Keratinocyte (primary cell): Measurements from ENCODE around the gene PTPRN2. TPM values are rescaled to one million over a fixed set of nuclear protein-coding genes. Genes with fewer than 3 reads are reported as not detected.

Experiments used
- DNase-seq: peaks from one replicate; pipeline ENCODE4 v3.0.0-alpha.2; 2011; ENCODE audit warnings: low read depth, missing footprints, low spot score
- FAIRE-seq: peaks from 2 replicates; lab custom pipeline; 2011; peaks lifted over from hg19 to GRCh38; lab: Jason Lieb, UNC
- H2AFZ ChIP-seq: 2 replicates; pipeline ENCODE4 v1.6.0; 2012; ENCODE audit warnings: low read length, control low read depth, inconsistent platforms; ENCODE audit not compliant: control insufficient read depth
- H3K27ac ChIP-seq: 2 replicates; pipeline ENCODE4 v1.5.1; 2011; ENCODE audit warnings: low read length; ENCODE audit not compliant: control insufficient read depth, insufficient read depth
- H3K27me3 ChIP-seq: 3 replicates; pipeline ENCODE4 v1.6.0; 2011; ENCODE audit warnings: low read length; ENCODE audit not compliant: control insufficient read depth, insufficient read depth; ENCODE audit errors: extremely low read depth
- H3K36me3 ChIP-seq, 2 experiments: 2 replicates in 1 of 2; 3 replicates in 1 of 2; pipeline ENCODE4 v1.5.1; 2011; ENCODE audit warnings: low read length in 2 of 2, mild to moderate bottlenecking in 1 of 2; ENCODE audit not compliant: control insufficient read depth in 2 of 2, insufficient read depth in 2 of 2; ENCODE audit errors: extremely low read depth in 1 of 2
- H3K4me1 ChIP-seq: 3 replicates; pipeline ENCODE4 v1.5.1; 2011; ENCODE audit warnings: low read length; ENCODE audit not compliant: control insufficient read depth, insufficient read depth; ENCODE audit errors: extremely low read depth
- H3K4me2 ChIP-seq: 3 replicates; pipeline ENCODE4 v1.6.0; 2011; ENCODE audit warnings: low read depth, low read length; ENCODE audit not compliant: control insufficient read depth, insufficient read depth; ENCODE audit errors: extremely low read depth
- H3K4me3 ChIP-seq, 3 experiments: fragments of 200-600 bp in 1 of 3; sonication (generic) in 1 of 3; 2 replicates in 2 of 3; 3 replicates in 1 of 3; pipeline ENCODE4 v1.5.1; 2011 to 2016; ENCODE audit warnings: low read length in 3 of 3, mild to moderate bottlenecking in 3 of 3, control low read depth in 2 of 3, inconsistent platforms in 1 of 3, low read depth in 1 of 3, mixed read lengths in 1 of 3, mixed run types in 1 of 3, moderate library complexity in 1 of 3; ENCODE audit not compliant: control insufficient read depth in 2 of 3, insufficient read depth in 2 of 3; ENCODE audit errors: extremely low read depth in 1 of 3
- H3K79me2 ChIP-seq: 2 replicates; pipeline ENCODE4 v1.6.0; 2012; ENCODE audit warnings: low read length; ENCODE audit not compliant: control insufficient read depth, insufficient read depth
- H3K9ac ChIP-seq: 3 replicates; pipeline ENCODE4 v1.6.0; 2011; ENCODE audit warnings: low read length; ENCODE audit not compliant: control insufficient read depth, insufficient read depth; ENCODE audit errors: extremely low read depth
- H3K9me1 ChIP-seq: 3 replicates; pipeline ENCODE4 v1.6.0; 2011; ENCODE audit warnings: low read length; ENCODE audit not compliant: control insufficient read depth, insufficient read depth; ENCODE audit errors: extremely low read depth
- H3K9me3 ChIP-seq: 2 replicates; pipeline ENCODE4 v1.5.1; 2012; ENCODE audit warnings: low read depth, low read length; ENCODE audit not compliant: control insufficient read depth
- H4K20me1 ChIP-seq: 3 replicates; pipeline ENCODE4 v1.6.0; 2011; ENCODE audit warnings: low read length; ENCODE audit not compliant: control insufficient read depth, insufficient read depth; ENCODE audit errors: extremely low read depth
- CTCF ChIP-seq, 3 experiments: IDR thresholded peaks in 1 of 3; conservative IDR thresholded peaks in 1 of 3; optimal IDR thresholded peaks in 1 of 3; 2 replicates in 2 of 3; 3 replicates in 1 of 3; pipeline versions ENCODE3 to v1.5.1; 2011; ENCODE audit warnings: low read length in 3 of 3, mild to moderate bottlenecking in 3 of 3, moderate library complexity in 2 of 3, control low read depth in 1 of 3, inconsistent platforms in 1 of 3; ENCODE audit not compliant: insufficient read depth in 2 of 3; ENCODE audit errors: extremely low read depth in 1 of 3
- EZH2 ChIP-seq: IDR thresholded peaks from one replicate; pipeline ENCODE4 v1.6.1; 2012; ENCODE audit warnings: inconsistent platforms, mild to moderate bottlenecking, low read length, moderate library complexity
- dilution Hi-C: fragments of 300-500 bp; cut with MboI; formaldehyde crosslinking; loops from one replicate; pipeline ENCODE4 v1.7.0; 2020; ENCODE audit warnings: low sequenced_read_pairs; ENCODE audit not compliant: extremely low pct_ligation_motif_present
- polyA plus RNA-seq, 5 experiments: library from polyadenylated mRNA; depleted of rRNA in 3 of 5; stranded (reverse) in 3 of 5; stranded (forward) in 1 of 5; unstranded in 1 of 5; fragments of >200 nt; gene quantifications; 1 replicate in 1 of 5; 2 replicates in 3 of 5; 3 replicates in 1 of 5; pipeline versions ENCODE4 v1.2.1 to v1.2.3, GENCODE V29; 2011 to 2012; ENCODE audit warnings: missing spikeins in 2 of 5, low read depth in 1 of 5, low replicate concordance in 1 of 5

PTPRN2 gene
- polyA plus RNA-seq, 1 donor (not counting 4 experiments of a cell fraction or from before 2014, with no cell fraction given): not detected

- Histone ChIP-seq H3K9me1 (no peaks in the 10 kb centered on the region), H3K4me3 (no peak overlapping the region), H3K9me3 (no peaks in the 10 kb centered on the region), H3K4me1 (no peaks in the 10 kb centered on the region), H3K79me2 (no peaks in the 10 kb centered on the region), H2AFZ (no peak overlapping the region), H3K9ac (no peak overlapping the region), H3K27me3 (no peaks in the 10 kb centered on the region), H4K20me1 (no peaks in the 10 kb centered on the region), H3K27ac (no peak overlapping the region), H3K36me3 (no peaks in the 10 kb centered on the region), H3K4me2 (no peak overlapping the region)
- no peak for FAIRE-seq
- no peak for DNase-seq
- dilution Hi-C loops: no loop called here
- no peak for TF ChIP-seq CTCF (optimal IDR thresholded peaks at IDR 0.05 in 1 of 3, IDR thresholded peaks at IDR 0.05 in 1 of 3, conservative IDR thresholded peaks at IDR 0.05 in 1 of 3; ENCODE audit: extremely low read depth in 1 of 3, insufficient read depth in 2 of 3, low read length in 3 of 3)
- TF ChIP-seq EZH2: no peak
Observed at GRCh38 chr7:158601090-158601489, 13.5 kb upstream of the PTPRN2 start.

GRCh38 chr7:158596745-158597144 lies 9.1 kb upstream of the PTPRN2 start:
- Histone ChIP-seq H3K4me2 (no peak overlapping the region), H3K36me3 (no peaks in the 10 kb centered on the region), H3K4me3 (no peak overlapping the region), H4K20me1 (no peaks in the 10 kb centered on the region), H3K27me3 (no peaks in the 10 kb centered on the region), H3K9me3 (peaks cover 5% of the 10 kb centered on the region), H3K79me2 (no peaks in the 10 kb centered on the region), H2AFZ (no peak overlapping the region), H3K27ac (no peak overlapping the region), H3K9me1 (no peaks in the 10 kb centered on the region), H3K9ac (no peak overlapping the region), H3K4me1 (no peaks in the 10 kb centered on the region)
- no peak for FAIRE-seq
- DNase-seq: no peak
- dilution Hi-C loops: no loop called here
- TF ChIP-seq EZH2 (no peak), CTCF (optimal IDR thresholded peaks at IDR 0.05 in 1 of 3, IDR thresholded peaks at IDR 0.05 in 1 of 3, conservative IDR thresholded peaks at IDR 0.05 in 1 of 3; ENCODE audit: extremely low read depth in 1 of 3, insufficient read depth in 2 of 3, low read length in 3 of 3) (no peak)
